ENCODE measurements around the gene RAE1.

- no peak for TF ChIP-seq CTCF (IDR thresholded peaks at IDR 0.05)
- no peak for TF ChIP-seq POLR2AphosphoS5 (IDR thresholded peaks at IDR 0.05; ENCODE audit: low read depth, low read length)
- no peak for TF ChIP-seq TCF7L2 (IDR thresholded peaks at IDR 0.05; ENCODE audit: low read depth, low read length)
Measured at GRCh38 chr20:57417051-57417689, 66.1 kb downstream of the RAE1 start.
